SK-N-SH (cell line): ENCODE data around the gene CORO6. TPM values are rescaled to one million over a fixed set of nuclear protein-coding genes. Genes with fewer than 3 reads are reported as not detected.

ENCODE experiments used
- CTCF ChIA-PET: fragments of 300-600, 350-600 bp; formaldehyde crosslinking; extraction: SDS; loops from one replicate; lab custom pipeline; 2021; lab: Yijun Ruan, JAX
- POLR2A ChIA-PET: fragments of 350-600 bp; sonication (Branson Sonifier 250); formaldehyde crosslinking; extraction: SDS; loops from one replicate; lab custom pipeline; 2020; ENCODE audit warnings: antibody characterized with exemption, inconsistent platforms; lab: Yijun Ruan, JAX
- DNase-seq: peaks from one replicate; pipeline ENCODE4 v3.0.0; 2012
- H2AFZ ChIP-seq: fragments of 200-600 bp; sonication (generic); 2 replicates; pipeline ENCODE4 v1.8.1; 2016; ENCODE audit warnings: antibody characterized with exemption, mild to moderate bottlenecking, low read depth
- H3F3A ChIP-seq: fragments of 200-600 bp; sonication (generic); replicated peaks from 2 replicates; pipeline ENCODE3; 2016; ENCODE audit warnings: antibody characterized with exemption, mild to moderate bottlenecking; ENCODE audit not compliant: insufficient read depth
- H3K27ac ChIP-seq, 2 experiments: fragments of 200-500 bp in 1 of 2; fragments of 200-600 bp in 1 of 2; sonication (Bioruptor generic) in 1 of 2; sonication (generic), shearing (Covaris generic) in 1 of 2; 2 replicates each; pipeline versions ENCODE4 v1.5.1 to v1.6.1; 2014 to 2016; ENCODE audit warnings: low read depth in 2 of 2, inconsistent platforms in 1 of 2, low read length in 1 of 2, mild to moderate bottlenecking in 1 of 2, mixed read lengths in 1 of 2
- H3K27me3 ChIP-seq: fragments of 200-600 bp; sonication (generic), shearing (Covaris generic); 2 replicates; pipeline ENCODE4 v1.6.1; 2016; ENCODE audit warnings: mixed run types; ENCODE audit not compliant: insufficient read depth
- H3K36me3 ChIP-seq, 2 experiments: fragments of 200-500 bp in 1 of 2; fragments of 200-600 bp in 1 of 2; sonication (Bioruptor generic) in 1 of 2; sonication (generic) in 1 of 2; replicated peaks in 1 of 2; 2 replicates each; pipeline versions ENCODE3 to v1.5.1; 2014 to 2016; ENCODE audit warnings: low read length in 1 of 2, mild to moderate bottlenecking in 1 of 2; ENCODE audit not compliant: insufficient read depth in 2 of 2, control insufficient read depth in 1 of 2
- H3K4me1 ChIP-seq, 2 experiments: fragments of 200-500 bp in 1 of 2; fragments of 200-600 bp in 1 of 2; sonication (Bioruptor generic) in 1 of 2; sonication (generic), shearing (Covaris generic) in 1 of 2; 2 replicates each; pipeline versions ENCODE4 v1.5.1 to v1.6.1; 2014 to 2016; ENCODE audit warnings: low read depth in 1 of 2, low read length in 1 of 2, mixed run types in 1 of 2; ENCODE audit not compliant: insufficient read depth in 2 of 2, control insufficient read depth in 1 of 2
- H3K4me2 ChIP-seq: fragments of 200-600 bp; sonication (generic), shearing (Covaris generic); 2 replicates; pipeline ENCODE4 v1.6.1; 2017; ENCODE audit warnings: mixed run types
- H3K4me3 ChIP-seq, 2 experiments: fragments of 200-500 bp in 1 of 2; fragments of 200-600 bp in 1 of 2; sonication (Bioruptor generic) in 1 of 2; sonication (generic), shearing (Covaris generic) in 1 of 2; 2 replicates each; pipeline versions ENCODE4 v1.5.1 to v1.8.1; 2014 to 2016; ENCODE audit warnings: low read depth in 2 of 2, inconsistent platforms in 1 of 2, low read length in 1 of 2, mild to moderate bottlenecking in 1 of 2, mixed read lengths in 1 of 2, moderate library complexity in 1 of 2
- H3K79me2 ChIP-seq: fragments of 200-600 bp; sonication (generic); 2 replicates; pipeline ENCODE4 v1.8.1; 2017; ENCODE audit warnings: mild to moderate bottlenecking; ENCODE audit not compliant: insufficient read depth
- H3K9ac ChIP-seq: fragments of 200-600 bp; sonication (generic); 2 replicates; pipeline ENCODE4 v1.6.1; 2017; ENCODE audit warnings: mixed run types
- H3K9me2 ChIP-seq: fragments of 200-600 bp; sonication (generic); 2 replicates; pipeline ENCODE4 v1.6.1; 2017; ENCODE audit warnings: mixed run types
- H3K9me3 ChIP-seq: fragments of 200-600 bp; sonication (generic); 2 replicates; pipeline ENCODE4 v1.6.1; 2017; ENCODE audit warnings: mixed run types, mild to moderate bottlenecking, moderate library complexity
- H4K20me1 ChIP-seq: fragments of 200-600 bp; sonication (generic); 2 replicates; pipeline ENCODE4 v1.6.1; 2017; ENCODE audit warnings: mild to moderate bottlenecking, mixed run types; ENCODE audit not compliant: insufficient read depth
- CTCF ChIP-seq: fragments of 200-600 bp; sonication (generic); IDR thresholded peaks from 2 replicates; pipeline ENCODE4 v1.6.1; 2017; ENCODE audit warnings: antibody characterized with exemption, mild to moderate bottlenecking, moderate library complexity
- FOSL2 ChIP-seq: IDR thresholded peaks from 2 replicates; pipeline ENCODE4 v1.4.0; 2012; ENCODE audit warnings: low read depth, mild to moderate bottlenecking, moderate library complexity, borderline replicate concordance
- IRF3 ChIP-seq: fragments of 150-350 bp; IDR thresholded peaks from 2 replicates; pipeline ENCODE4 v1.6.1; 2016; ENCODE audit warnings: mild to moderate bottlenecking, low read depth, low read length
- MEF2A ChIP-seq: IDR thresholded peaks from 2 replicates; pipeline ENCODE4 v1.4.0; 2012; ENCODE audit warnings: low read depth, borderline replicate concordance
- MXI1 ChIP-seq: IDR thresholded peaks from 2 replicates; pipeline ENCODE4 v1.6.1; 2012; ENCODE audit warnings: mild to moderate bottlenecking, low read depth, low read length, improper control_type of control experiment
- RAD21 ChIP-seq: IDR thresholded peaks from 2 replicates; pipeline ENCODE4 v1.6.1; 2012; ENCODE audit warnings: mild to moderate bottlenecking, low read length
- RCOR1 ChIP-seq: fragments of 150-350 bp; IDR thresholded peaks from 2 replicates; pipeline ENCODE4 v1.6.1; 2017; ENCODE audit warnings: antibody characterized with exemption, low read length
- REST ChIP-seq: IDR thresholded peaks from 2 replicates; pipeline ENCODE4 v1.6.1; 2012; ENCODE audit warnings: mild to moderate bottlenecking, low read depth, low read length, moderate library complexity
- RFX5 ChIP-seq: IDR thresholded peaks from 2 replicates; pipeline ENCODE4 v1.6.1; 2012; ENCODE audit warnings: mild to moderate bottlenecking, improper control_type of control experiment, low read length
- TAF1 ChIP-seq: IDR thresholded peaks from 2 replicates; pipeline ENCODE4 v1.6.1; 2012; ENCODE audit warnings: low read depth, mild to moderate bottlenecking, low read length, moderate library complexity, borderline replicate concordance
- TEAD4 ChIP-seq: IDR thresholded peaks from 2 replicates; pipeline ENCODE4 v1.4.0; 2012; ENCODE audit warnings: mild to moderate bottlenecking, borderline replicate concordance; ENCODE audit not compliant: insufficient read depth
- USF1 ChIP-seq: IDR thresholded peaks from 2 replicates; pipeline ENCODE4 v1.4.0; 2012; ENCODE audit warnings: low read depth, borderline replicate concordance
- USF2 ChIP-seq: fragments of 150-350 bp; IDR thresholded peaks from 2 replicates; pipeline ENCODE4 v1.6.1; 2017; ENCODE audit warnings: antibody characterized with exemption, low read length, low read depth, borderline replicate concordance
- ZBTB33 ChIP-seq: IDR thresholded peaks from 2 replicates; pipeline ENCODE4 v1.4.0; 2012; ENCODE audit warnings: low read depth, borderline replicate concordance
- WGBS: methylation state at CpG from one replicate; pipeline ENCODE4 v1.1.6; 2017; ENCODE audit warnings: low lambda C conversion rate; 5-methylcytosine and 5-hydroxymethylcytosine counted together
- polyA plus RNA-seq, 3 experiments: library from polyadenylated mRNA; depleted of rRNA; stranded (reverse); fragments of >200 nt; gene quantifications; 2 replicates each; pipeline ENCODE4 v1.2.3, GENCODE V29; 2012

CORO6 gene
- polyA plus RNA-seq, 1 of the 3 experiments (the other 2 are of a cell fraction) = 18.4 TPM

- Histone ChIP-seq H3K4me3 (no peak overlapping the region), H3K9me3 (no peaks in the 10 kb centered on the region), H3K9me2 (no peaks in the 10 kb centered on the region), H3F3A (no peaks in the 10 kb centered on the region), H3K36me3 (peaks cover 31 to 39% of the 10 kb centered on the region in 2 experiments), H3K9ac (no peak overlapping the region), H3K79me2 (no peaks in the 10 kb centered on the region), H3K27ac (peak overlapping the region in 1 of 2 experiments; percentile 2; a peak in 1 of 4 replicates), H2AFZ (no peak overlapping the region), H3K4me1 (no peaks in the 10 kb centered on the region), H4K20me1 (no peaks in the 10 kb centered on the region), H3K27me3 (no peaks in the 10 kb centered on the region), H3K4me2 (no peak overlapping the region)
- 96% methylated on average over 5 of the region's 5 CpGs for WGBS
- POLR2A ChIA-PET = no interaction called here
- TF ChIP-seq CTCF = no peak
- TF ChIP-seq TEAD4 = no peak
- no peak for TF ChIP-seq MEF2A
- TF ChIP-seq ZBTB33 = no peak
- no peak for TF ChIP-seq USF1
- no peak for TF ChIP-seq USF2
- TF ChIP-seq MXI1 = no peak
- no peak for TF ChIP-seq RFX5
- no peak for TF ChIP-seq REST
- no peak for TF ChIP-seq RCOR1
- TF ChIP-seq RAD21 = no peak
- TF ChIP-seq TAF1 = no peak
- no peak for TF ChIP-seq FOSL2
- TF ChIP-seq IRF3 = no peak
- CTCF ChIA-PET = interaction anchor here (0.9 to 1.7 kb wide), 3 partner anchors 28 to 260 kb away, joined by 3 to 6 read pairs (median 3); no protein-coding TSS in a partner anchor
- no peak for DNase-seq
Observed at GRCh38 chr17:29671661-29672060, 48.9 kb upstream of the CORO6 start.
